Cardiac fibroblast (primary cell): ENCODE data around the gene NOTUM.

ENCODE experiments used
- DNase-seq, 2 donors: peaks; one replicate each; pipeline versions ENCODE4 v3.0.0 to v3.0.0-alpha.2; 2010; ENCODE audit warnings: low read depth in 2 of 2
- H3K4me3 ChIP-seq, 2 donors: replicated peaks in 1 of 2; 1 replicate in 1 of 2; 2 replicates in 1 of 2; pipeline ENCODE4 v1.5.1; 2011; ENCODE audit warnings: low read depth in 2 of 2, low read length in 2 of 2, mild to moderate bottlenecking in 2 of 2, moderate library complexity in 1 of 2
- CTCF ChIP-seq: IDR thresholded peaks from one replicate; pipeline ENCODE4 v1.5.1; 2011; ENCODE audit warnings: low read depth, mild to moderate bottlenecking, low read length, inconsistent platforms

The NOTUM gene

GRCh38 chr17:81905424-81905875 lies 55.5 kb downstream of the NOTUM start:
- H3K4me3 ChIP-seq = no peak overlapping the region
- TF ChIP-seq CTCF = no peak
- DNase-seq = no peak

GRCh38 chr17:81904600-81905423 lies 56.2 kb downstream of the NOTUM start:
- DNase-seq = no peak
- no peak for TF ChIP-seq CTCF
- no peak overlapping the region for H3K4me3 ChIP-seq

DNA sequence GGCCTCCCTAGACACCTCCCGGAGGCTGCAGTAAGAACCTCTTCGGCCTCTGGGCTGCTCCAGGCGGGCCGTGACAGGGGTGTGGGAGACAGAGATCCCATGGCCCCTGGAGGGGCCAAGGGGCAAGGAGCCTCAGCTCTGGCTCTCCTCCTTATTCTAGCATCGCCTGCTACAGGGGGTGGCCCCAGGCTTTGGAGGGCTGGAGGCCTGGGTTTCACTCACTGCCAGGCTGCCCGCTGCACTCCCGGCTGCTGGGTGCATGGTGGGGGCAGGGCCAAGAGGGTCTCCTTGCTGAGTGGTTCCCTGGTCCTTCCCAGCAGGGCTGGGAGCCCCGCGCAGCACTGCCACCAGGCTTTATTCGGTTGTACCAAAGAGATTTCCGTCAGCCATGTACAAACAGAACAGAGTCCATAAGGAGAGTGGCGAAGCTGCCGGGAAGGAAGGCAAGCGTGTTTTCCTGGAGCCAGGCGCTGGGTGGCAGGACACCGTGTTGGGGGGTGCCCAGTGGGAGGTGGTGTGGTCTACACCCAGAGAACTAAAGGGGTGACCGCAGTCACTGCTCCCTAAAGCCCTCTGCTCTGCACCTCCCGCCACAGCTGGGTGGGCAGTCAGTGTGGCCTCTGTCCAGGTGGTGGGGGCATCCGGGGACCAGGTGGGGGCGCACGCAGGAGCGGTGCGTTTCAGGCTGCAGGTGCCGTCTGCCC lies 56.9 kb downstream of the NOTUM start:
- H3K4me3 ChIP-seq = no peak overlapping the region
- no peak for TF ChIP-seq CTCF
- no peak for DNase-seq

DNA sequence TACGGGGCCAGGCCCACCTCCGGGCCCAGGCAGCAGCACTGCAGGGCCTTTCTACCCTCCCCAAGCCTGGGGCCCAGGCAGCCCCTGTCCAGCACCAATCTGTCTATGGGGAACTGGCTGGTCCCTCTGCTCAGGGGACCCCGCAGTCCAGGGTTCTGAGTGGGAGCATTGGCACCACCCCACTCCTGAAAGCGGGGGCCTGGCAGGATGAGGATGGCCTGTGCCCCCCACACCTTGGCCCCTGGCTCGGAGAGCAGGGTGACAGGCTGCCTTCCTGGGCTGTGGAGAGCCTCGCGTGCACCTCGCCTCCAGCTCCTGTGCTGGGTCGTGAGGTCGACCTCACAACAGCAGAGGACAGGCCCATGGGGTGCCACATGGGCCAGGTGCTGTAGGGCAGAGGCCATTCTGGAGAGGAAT lies 57.6 kb downstream of the NOTUM start:
- DNase-seq = no peak
- TF ChIP-seq CTCF = no peak
- H3K4me3 ChIP-seq = no peak overlapping the region

DNA sequence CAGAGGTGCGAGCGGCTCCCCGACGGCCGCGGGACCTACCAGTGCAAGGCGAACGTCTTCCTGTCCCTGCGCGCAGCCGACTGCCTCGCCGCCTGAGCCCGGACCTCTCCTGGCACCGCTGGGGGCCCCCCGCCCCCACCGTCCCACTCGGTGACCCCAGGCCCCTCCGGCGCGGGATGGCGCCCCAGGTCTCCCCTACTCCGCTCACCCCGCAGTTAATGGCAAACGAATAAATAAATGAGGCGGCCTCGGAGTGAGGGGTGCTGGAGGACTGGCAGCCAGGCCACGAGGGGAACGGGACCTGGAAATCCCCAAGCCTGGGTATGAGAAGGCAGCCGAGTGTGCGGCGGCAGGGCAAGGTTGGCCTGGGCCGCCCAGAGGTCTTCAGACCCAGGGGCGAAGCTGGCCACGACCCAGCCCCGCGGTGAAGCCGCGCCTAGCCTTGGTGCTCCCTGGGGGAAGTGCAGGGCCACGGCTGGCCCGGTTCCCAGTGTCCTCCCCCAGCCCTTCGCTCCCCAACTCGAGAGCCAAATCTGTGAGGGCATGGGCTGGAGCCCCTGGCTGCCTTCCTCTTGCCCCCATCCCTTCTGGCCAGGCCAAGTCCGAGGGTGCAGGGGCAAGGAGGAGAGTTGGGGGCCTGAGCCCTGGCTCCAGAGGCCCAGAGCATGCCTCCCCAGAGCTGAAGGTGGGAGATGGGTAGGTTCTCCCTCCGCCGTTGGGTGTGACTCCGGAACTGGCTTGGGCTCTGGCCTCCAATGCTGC lies 58.2 kb downstream of the NOTUM start:
- TF ChIP-seq CTCF = no peak
- no peak overlapping the region for H3K4me3 ChIP-seq
- no peak for DNase-seq
